ENCODE data around the gene TRIP13. TPM values are rescaled to one million over a fixed set of nuclear protein-coding genes. Genes with fewer than 3 reads are reported as not detected.
A peak's percentile ranks its signal among the peaks of the same experiment; 100 is the strongest.

TRIP13 gene
- total RNA-seq, 2 experiments from 2014 or later = 26.6 to 28.8 TPM

GRCh38 chr5:965604-966344 lies 73.1 kb downstream of the TRIP13 start:
- ChIA-PET CTCF (interaction anchor here (1.2 kb wide), 1 partner anchor 175 kb away, joined by 3 read pairs; no protein-coding TSS in a partner anchor), POLR2A (no interaction called here)
- Mint-ChIP-seq H3K4me1 (peaks cover 55% of the 10 kb centered on the region), H3K4me3 (no peak overlapping the region), H3K27me3 (peaks cover 41% of the 10 kb centered on the region), H3K9me3 (no peaks in the 10 kb centered on the region), H3K36me3 (ENCODE audit: low read depth) (peaks cover 4% of the 10 kb centered on the region), H3K27ac (no peak overlapping the region)
- peak; percentile 15 for DNase-seq

GRCh38 chr5:966345-966710 lies 73.6 kb downstream of the TRIP13 start:
- no peak overlapping the region for H3K4me3 Mint-ChIP-seq
- H3K27me3 Mint-ChIP-seq = peaks cover 46% of the 10 kb centered on the region
- ChIA-PET POLR2A (interaction anchor here (0.7 kb wide), 1 partner anchor 9 kb away, joined by 3 read pairs; no protein-coding TSS in a partner anchor), CTCF (interaction anchor here (1.2 kb wide), 1 partner anchor 174 kb away, joined by 3 read pairs; no protein-coding TSS in a partner anchor)
- peaks cover 4% of the 10 kb centered on the region for H3K36me3 Mint-ChIP-seq (ENCODE audit: low read depth)
- no peak overlapping the region for H3K27ac Mint-ChIP-seq
- H3K4me1 Mint-ChIP-seq = peaks cover 55% of the 10 kb centered on the region
- H3K9me3 Mint-ChIP-seq = no peaks in the 10 kb centered on the region
- DNase-seq = peak; percentile 12

- POLR2A ChIA-PET = interaction anchor here (0.7 kb wide), 1 partner anchor 10 kb away, joined by 3 read pairs; no protein-coding TSS in a partner anchor
- Mint-ChIP-seq H3K36me3 (ENCODE audit: low read depth) (peaks cover 4% of the 10 kb centered on the region), H3K27me3 (peaks cover 51% of the 10 kb centered on the region), H3K4me1 (peaks cover 55% of the 10 kb centered on the region), H3K4me3 (no peak overlapping the region), H3K9me3 (peaks cover 2% of the 10 kb centered on the region), H3K27ac (no peak overlapping the region)
- CTCF ChIA-PET = interaction anchor here (1.2 kb wide), 1 partner anchor 173 kb away, joined by 3 read pairs; no protein-coding TSS in a partner anchor
- no peak for DNase-seq
These were observed 74.3 kb downstream of the TRIP13 start for GRCh38 chr5:966941-967340.

Other genes starting within 250 kb of the TRIP13 start
- gene TPPP, start 199.5 kb upstream of the TRIP13 start, total RNA-seq = under 1 TPM; 0.10 to 0.15 TPM
- gene ZDHHC11B, start 108.2 kb upstream of the TRIP13 start, total RNA-seq = not detected
- 1 to 10 TPM; 5.8 to 6.6 TPM for gene ZDHHC11, start 41.9 kb upstream of the TRIP13 start, total RNA-seq
- gene BRD9, start 83 bp upstream of the TRIP13 start, total RNA-seq = 10 to 100 TPM; 52.3 to 54.0 TPM
- 1 to 10 TPM; 3.6 to 3.7 TPM for gene NKD2, start 115.9 kb downstream of the TRIP13 start, total RNA-seq
- gene SLC12A7, start 219.2 kb downstream of the TRIP13 start, total RNA-seq = 10 to 100 TPM; 32.6 to 34.2 TPM